Panc1 (cell line): ENCODE results near the gene LRRC8E. TPM values are rescaled to one million over a fixed set of nuclear protein-coding genes. Genes with fewer than 3 reads are reported as not detected.

Experiments
- ATAC-seq: fragments of 200-7000 bp; cut with Tn5 transposase; 2 replicates; pipeline ENCODE4 v1.9.1; 2020; ENCODE audit warnings: mild to moderate bottlenecking, moderate library complexity
- BruUV-seq: library from RNA; stranded (reverse); fragments of 400-500 nt; replicated peaks from 2 replicates; lab custom pipeline; 2021; lab: Mats Ljungman, UMichigan
- CTCF ChIA-PET: fragments of 300-600 bp; sonication (Branson Sonifier 250); formaldehyde crosslinking; loops from one replicate; lab custom pipeline; 2022; ENCODE audit warnings: antibody characterized with exemption; lab: Charles Lee
- POLR2A ChIA-PET: fragments of 300-600 bp; sonication (Branson Sonifier 250); formaldehyde crosslinking; loops from one replicate; lab custom pipeline; 2022; ENCODE audit warnings: antibody characterized with exemption; lab: Charles Lee
- DNase-seq: peaks from one replicate; pipeline ENCODE4 v3.0.0-alpha.2; 2010; ENCODE audit warnings: low read depth, low spot score
- H3K27ac ChIP-seq: 2 replicates; pipeline ENCODE4 v1.5.1; 2011; ENCODE audit warnings: mild to moderate bottlenecking, low read length, inconsistent platforms
- H3K27me3 ChIP-seq: fragments of 200-500 bp; sonication (Bioruptor generic); 2 replicates; pipeline ENCODE4 v1.6.0; 2014; ENCODE audit warnings: low read length, inconsistent platforms; ENCODE audit not compliant: control insufficient read depth, insufficient read depth
- H3K36me3 ChIP-seq: fragments of 200-500 bp; sonication (Bioruptor generic); 2 replicates; pipeline ENCODE4 v1.5.1; 2014; ENCODE audit warnings: inconsistent platforms, mild to moderate bottlenecking, low read length, moderate library complexity; ENCODE audit not compliant: control insufficient read depth, insufficient read depth
- H3K4me1 ChIP-seq: 2 replicates; pipeline ENCODE4 v1.5.1; 2011; ENCODE audit warnings: inconsistent platforms, mild to moderate bottlenecking, low read length, moderate library complexity; ENCODE audit not compliant: control insufficient read depth, insufficient read depth
- H3K4me3 ChIP-seq, 2 experiments: 2 replicates each; pipeline ENCODE4 v1.5.1; 2011 to 2012; ENCODE audit warnings: low read depth in 2 of 2, low read length in 2 of 2, mild to moderate bottlenecking in 2 of 2, inconsistent platforms in 1 of 2, moderate library complexity in 1 of 2
- H3K9me3 ChIP-seq: fragments of 200-500 bp; sonication (Bioruptor generic); 2 replicates; pipeline ENCODE4 v1.5.1; 2014; ENCODE audit warnings: low read depth, mild to moderate bottlenecking, inconsistent platforms, low read length, moderate library complexity; ENCODE audit not compliant: control insufficient read depth, insufficient read depth
- CTCF ChIP-seq: fragments of 450-650 bp; IDR thresholded peaks from 2 replicates; pipeline ENCODE4 v1.5.1; 2017; ENCODE audit warnings: mild to moderate bottlenecking
- POLR2AphosphoS5 ChIP-seq: IDR thresholded peaks from 2 replicates; pipeline ENCODE4 v1.6.1; 2012; ENCODE audit warnings: mild to moderate bottlenecking, low read depth, low read length, moderate library complexity
- REST ChIP-seq, 2 experiments: IDR thresholded peaks; 2 replicates each; pipeline ENCODE4 v1.6.1; 2011 to 2012; ENCODE audit warnings: low read depth in 2 of 2, control low read depth in 1 of 2, low read length in 1 of 2, mild to moderate bottlenecking in 1 of 2, moderate library complexity in 1 of 2; ENCODE audit not compliant: insufficient read depth in 1 of 2
- SIN3A ChIP-seq: IDR thresholded peaks from 2 replicates; pipeline ENCODE4 v1.6.1; 2012; ENCODE audit warnings: low read depth, mild to moderate bottlenecking, low read length, moderate library complexity, borderline replicate concordance; ENCODE audit not compliant: insufficient read depth
- TCF7L2 ChIP-seq: IDR thresholded peaks from 2 replicates; pipeline ENCODE4 v1.6.1; 2011; ENCODE audit warnings: mild to moderate bottlenecking, low read depth, low read length, inconsistent platforms
- in situ Hi-C: cut with HindIII; loops from 2 replicates; pipeline ENCODE4 v1.10.0; 2016; ENCODE audit warnings: low sequenced_read_pairs, low pct_unique_long_range_greater_than_20kb
- intact Hi-C: fragments of 100-400 bp; cut with micrococcal nuclease; formaldehyde crosslinking; loops from one replicate; pipeline ENCODE4 v1.10.0; 2022; ENCODE audit not compliant: unreplicated experiment
- total RNA-seq: library from RNA; stranded (reverse); gene quantifications from one replicate; pipeline ENCODE4 v1.2.1, GENCODE V29; 2021; ENCODE audit not compliant: unreplicated experiment

The LRRC8E gene
- total RNA-seq, 1 experiment from 2014 or later = 5.0 TPM

DNA sequence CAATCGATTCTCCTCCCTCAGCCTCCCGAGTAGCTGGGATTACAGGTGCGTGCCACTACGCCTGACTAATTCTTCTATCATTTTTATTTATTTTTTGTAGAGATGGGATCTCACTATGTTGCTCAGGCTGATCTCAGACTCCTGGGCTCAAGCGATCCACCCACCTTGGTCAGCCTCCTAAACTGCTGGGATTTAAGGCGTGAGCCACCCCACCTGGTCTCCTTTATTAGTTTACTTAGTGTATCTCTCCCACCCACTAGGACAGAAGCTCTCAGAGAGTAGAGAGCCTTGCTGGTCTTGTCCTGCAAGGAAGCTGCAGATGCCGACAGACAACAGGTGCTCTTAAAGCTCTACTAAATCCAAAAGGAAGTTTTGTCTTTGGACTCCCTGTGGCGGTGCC is 2.5 kb upstream of the LRRC8E start:
- BruUV-seq = no TSS peak
- DNase-seq (no peak), ATAC-seq (no peak)
- Histone ChIP-seq H3K9me3 (no peaks in the 10 kb centered on the region), H3K4me3 (no peak overlapping the region), H3K4me1 (no peaks in the 10 kb centered on the region), H3K27ac (no peak overlapping the region), H3K27me3 (no peaks in the 10 kb centered on the region), H3K36me3 (peaks cover 3% of the 10 kb centered on the region; the same call in 1 of the 2 replicates)
- TF ChIP-seq POLR2AphosphoS5 (no peak), REST (IDR thresholded peaks at IDR 0.05; ENCODE audit: insufficient read depth in 1 of 2, low read depth in 2 of 2, low read length in 1 of 2) (no peak), CTCF (no peak), TCF7L2 (no peak), SIN3A (no peak)
- ChIA-PET CTCF (interaction anchor here (0.6 kb wide), 1 partner anchor 60 kb away, joined by 7 read pairs; no protein-coding TSS in a partner anchor), POLR2A (interaction anchor here (0.5 kb wide), 1 partner anchor 14 kb away, joined by 3 read pairs; no protein-coding TSS in a partner anchor)
- in situ Hi-C loops (no loop called here), intact Hi-C loops (no loop called here)

DNA sequence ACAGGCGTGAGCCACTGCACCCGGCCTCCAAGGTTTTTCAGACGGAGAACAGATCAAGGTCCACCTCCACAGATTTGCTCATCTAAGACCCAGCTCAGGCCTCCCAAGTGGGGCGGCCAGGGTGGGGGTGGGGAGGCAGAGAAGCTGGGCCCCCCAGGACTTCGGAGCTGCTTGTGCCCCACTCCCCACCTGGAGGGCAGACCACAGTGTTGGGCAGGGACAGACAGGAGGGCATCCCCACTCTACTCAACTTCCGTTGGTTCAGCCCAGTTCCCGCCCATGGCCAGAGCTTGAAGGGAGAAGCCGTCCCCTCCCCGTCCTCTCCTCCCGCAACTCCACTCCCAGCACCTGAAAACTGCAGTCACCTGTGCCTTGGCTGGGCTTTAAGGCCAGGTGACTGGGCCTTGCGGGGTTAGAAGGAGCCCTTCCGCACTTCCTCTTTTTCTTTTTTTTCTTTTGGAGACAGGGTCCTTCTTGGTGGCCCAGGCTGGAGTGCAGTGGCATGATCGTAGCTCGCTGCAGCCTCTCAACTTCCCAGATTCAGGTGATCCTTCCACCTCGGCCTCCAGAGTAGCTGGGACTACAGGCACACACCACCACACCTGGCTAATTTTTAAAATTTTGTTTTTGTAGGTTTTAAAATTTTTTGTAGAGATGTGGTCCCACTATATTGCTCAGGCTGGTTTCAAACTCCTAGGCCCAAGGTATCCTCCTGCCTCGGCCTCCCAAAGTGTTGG is 734 bp upstream of the LRRC8E start:
- intact Hi-C loops = no loop called here
- in situ Hi-C loops = no loop called here
- ATAC-seq = no peak
- no peaks in the 10 kb centered on the region for H3K9me3 ChIP-seq
- no peak for TF ChIP-seq SIN3A
- no peak for TF ChIP-seq REST (IDR thresholded peaks at IDR 0.05; ENCODE audit: insufficient read depth in 1 of 2, low read depth in 2 of 2, low read length in 1 of 2)
- TF ChIP-seq CTCF = no peak
- no peak for TF ChIP-seq TCF7L2
- TF ChIP-seq POLR2AphosphoS5 = no peak
- H3K36me3 ChIP-seq = peaks cover 3% of the 10 kb centered on the region; the same call in 1 of the 2 replicates
- no peak for DNase-seq
- no TSS peak for BruUV-seq
- CTCF ChIA-PET = no interaction called here
- H3K4me3 ChIP-seq = peak overlapping the region; percentile 45 to 46
- no peaks in the 10 kb centered on the region for H3K4me1 ChIP-seq
- H3K27ac ChIP-seq = no peak overlapping the region
- no peaks in the 10 kb centered on the region for H3K27me3 ChIP-seq
- POLR2A ChIA-PET = interaction anchor here (0.6 to 0.7 kb wide), 2 partner anchors 26 to 59 kb away, joined by 3 to 5 read pairs; no protein-coding TSS in a partner anchor
